Frontal cortex (tissue), 4 donors: ENCODE measurements around the gene PSME4. TPM values are rescaled to one million over a fixed set of nuclear protein-coding genes. Genes with fewer than 3 reads are reported as not detected.
A peak's percentile ranks its signal among the peaks of the same experiment; 100 is the strongest.

Experiments used
- DNase-seq, 2 donors: peaks; one replicate each; pipeline ENCODE4 v3.0.0; 2012; ENCODE audit warnings: low spot score in 2 of 2
- FAIRE-seq: peaks from 2 replicates; lab custom pipeline; 2012; peaks lifted over from hg19 to GRCh38; lab: Jason Lieb, UNC
- total RNA-seq: library from RNA; depleted of rRNA; stranded (reverse); fragments of >200 nt; gene quantifications from one replicate; pipeline ENCODE4 v1.2.3, GENCODE V29; 2014
- donor health status: control.
- donor health status: control.
- donor health status: control.

The PSME4 gene
- total RNA-seq, 1 donor from 2014 or later: 31.8 TPM

GRCh38 chr2:53905396-53905795, 65.4 kb downstream of the PSME4 start:
- no peak for DNase-seq
- no peak for FAIRE-seq

DNA sequence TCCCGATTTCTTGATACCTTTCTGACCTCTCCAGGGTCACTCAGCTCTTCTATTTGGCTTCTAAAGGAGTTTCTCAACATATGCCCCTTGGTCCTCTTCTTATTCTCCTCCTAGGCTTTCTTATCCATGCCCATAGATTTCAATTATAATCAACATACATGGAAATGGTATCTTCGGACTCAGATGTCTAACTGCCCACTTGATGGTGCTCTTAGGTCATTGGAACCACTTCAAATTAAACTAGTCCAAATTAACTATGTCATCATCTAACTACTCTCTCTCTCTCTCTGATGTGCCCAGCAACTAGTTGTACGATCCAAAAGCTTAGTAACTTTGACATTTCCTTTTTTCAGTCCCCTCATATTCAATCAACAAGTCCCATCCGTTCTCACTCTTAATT, 67.8 kb downstream of the PSME4 start:
- FAIRE-seq (no peak), DNase-seq (no peak)

GRCh38 chr2:53901192-53901591, 69.6 kb downstream of the PSME4 start:
- FAIRE-seq (no peak), DNase-seq (no peak)

GRCh38 chr2:53896864-53897263, 73.9 kb downstream of the PSME4 start:
- FAIRE-seq (no peak), DNase-seq (no peak)

DNA sequence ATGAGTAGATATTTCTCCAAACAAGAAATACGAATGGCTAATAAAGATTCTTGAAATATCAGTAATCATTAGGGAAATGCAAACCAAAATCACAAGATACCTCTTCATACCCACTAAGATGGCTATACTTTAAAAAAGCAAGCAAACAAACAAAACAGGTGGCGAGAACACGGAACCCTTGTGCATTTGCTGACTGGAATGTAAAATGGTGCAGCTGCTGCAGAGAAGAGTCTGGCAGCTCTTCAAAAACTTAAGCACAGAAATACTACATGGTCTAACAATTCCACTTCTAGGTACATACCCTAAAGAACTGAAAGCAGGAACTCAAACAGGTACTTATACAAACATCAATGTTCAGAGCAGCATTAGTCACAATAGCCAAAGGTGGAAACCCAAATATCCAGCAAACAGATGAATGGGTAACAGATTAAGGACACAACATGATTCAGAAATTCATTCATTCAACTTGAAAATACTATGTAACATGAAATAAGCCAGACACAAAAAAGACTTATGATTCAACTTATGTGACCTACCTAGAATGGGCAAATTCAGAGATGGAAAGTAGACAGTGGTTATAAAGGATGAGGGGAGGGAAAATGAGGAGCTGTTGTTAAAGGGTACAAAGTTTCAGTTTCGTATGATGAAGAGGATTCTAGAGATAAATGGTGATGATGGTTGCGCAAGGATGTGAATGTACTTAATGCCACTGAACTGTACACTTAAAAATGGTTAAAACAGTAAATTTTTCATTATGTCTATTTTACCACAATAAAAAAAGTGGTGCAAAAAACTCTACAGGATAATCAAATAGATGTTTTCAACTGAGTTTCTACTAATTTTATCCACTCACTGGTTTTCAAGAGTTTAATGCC, 84.2 kb downstream of the PSME4 start:
- no peak for DNase-seq
- no peak for FAIRE-seq

- DNase-seq (no peak), FAIRE-seq (no peak)
These were observed 85.9 kb downstream of the PSME4 start for GRCh38 chr2:53884883-53885282.

DNA sequence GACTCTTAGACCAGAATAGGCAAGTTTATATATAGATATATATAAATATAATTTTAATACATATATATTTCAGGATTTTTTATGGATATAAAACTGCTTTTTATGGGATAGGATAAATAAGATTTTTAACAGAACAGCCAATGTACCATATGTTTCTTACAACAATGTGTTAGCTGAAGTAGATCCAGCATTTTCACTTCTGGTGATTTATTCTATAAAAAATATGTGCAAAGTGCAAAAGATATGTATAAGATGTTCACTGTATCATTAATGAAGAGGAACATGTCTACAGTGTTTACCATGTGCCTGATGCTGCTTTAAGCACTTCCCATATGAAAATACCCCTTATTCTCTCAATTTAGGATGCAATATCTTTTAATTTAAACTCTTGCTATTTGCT, 88.8 kb downstream of the PSME4 start:
- FAIRE-seq: no peak
- DNase-seq: no peak

DNA sequence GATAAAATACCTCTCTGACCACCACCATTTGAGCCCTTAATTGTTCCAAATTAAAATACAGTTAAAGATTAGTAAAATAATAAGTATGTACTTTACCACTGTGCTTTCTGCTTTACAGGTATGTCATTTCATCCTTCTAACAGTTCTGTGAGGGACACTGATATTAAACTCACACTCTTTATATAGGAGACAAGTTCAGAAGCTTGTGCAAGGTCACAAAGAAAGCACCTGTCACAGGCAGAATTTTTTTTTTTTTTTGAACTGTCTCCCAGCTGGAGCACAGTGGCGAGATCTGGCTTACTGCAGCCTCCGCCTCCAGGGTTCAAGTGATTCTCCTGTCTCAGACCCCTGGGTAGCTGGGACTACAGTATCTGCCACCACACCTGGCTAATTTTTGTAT, 89.4 kb downstream of the PSME4 start:
- no peak for DNase-seq
- FAIRE-seq: no peak

DNA sequence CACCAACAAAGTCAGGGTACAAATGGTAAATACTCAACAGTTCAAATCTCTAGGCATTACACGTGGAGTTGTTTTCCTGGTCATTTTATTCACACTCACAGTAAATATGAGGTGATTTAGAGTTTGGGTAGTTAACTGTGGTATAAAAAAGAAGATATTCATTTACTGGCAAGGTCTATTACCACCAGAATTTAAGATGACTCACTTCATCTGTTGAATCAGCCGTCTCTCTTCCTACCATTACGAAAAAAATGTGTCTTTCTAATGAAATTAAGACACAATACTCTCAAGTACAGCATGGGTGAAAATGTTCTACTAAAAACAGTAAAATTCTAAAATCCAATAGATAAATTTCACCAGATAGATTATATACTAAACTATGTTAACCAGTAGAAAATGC, 90.0 kb downstream of the PSME4 start:
- DNase-seq (no peak), FAIRE-seq (no peak)

DNA sequence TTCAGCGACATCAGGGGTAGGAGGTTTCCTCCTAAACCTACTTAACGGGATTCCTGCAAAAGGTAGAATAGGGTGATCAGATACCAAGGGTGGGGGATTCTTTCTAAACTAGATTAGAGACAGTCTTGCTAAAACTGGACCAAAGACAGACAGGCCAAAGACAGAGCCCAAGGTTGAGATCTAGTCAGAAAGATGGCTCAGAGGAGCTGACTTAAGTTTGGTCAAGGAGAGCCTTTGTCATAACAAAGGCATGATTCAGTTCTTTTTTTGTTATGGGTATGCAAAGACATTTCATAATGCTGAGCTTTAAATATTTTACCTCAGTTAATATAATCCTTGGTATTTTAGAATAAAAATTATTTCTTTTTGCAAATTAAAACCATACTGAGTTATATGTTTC, 93.2 kb downstream of the PSME4 start:
- no peak for DNase-seq

GRCh38 chr2:53877112-53877511, 93.7 kb downstream of the PSME4 start:
- no peak for FAIRE-seq
- no peak for DNase-seq

More for the DNA sequence above, 93.2 kb downstream of the PSME4 start:
- FAIRE-seq: no peak

DNA sequence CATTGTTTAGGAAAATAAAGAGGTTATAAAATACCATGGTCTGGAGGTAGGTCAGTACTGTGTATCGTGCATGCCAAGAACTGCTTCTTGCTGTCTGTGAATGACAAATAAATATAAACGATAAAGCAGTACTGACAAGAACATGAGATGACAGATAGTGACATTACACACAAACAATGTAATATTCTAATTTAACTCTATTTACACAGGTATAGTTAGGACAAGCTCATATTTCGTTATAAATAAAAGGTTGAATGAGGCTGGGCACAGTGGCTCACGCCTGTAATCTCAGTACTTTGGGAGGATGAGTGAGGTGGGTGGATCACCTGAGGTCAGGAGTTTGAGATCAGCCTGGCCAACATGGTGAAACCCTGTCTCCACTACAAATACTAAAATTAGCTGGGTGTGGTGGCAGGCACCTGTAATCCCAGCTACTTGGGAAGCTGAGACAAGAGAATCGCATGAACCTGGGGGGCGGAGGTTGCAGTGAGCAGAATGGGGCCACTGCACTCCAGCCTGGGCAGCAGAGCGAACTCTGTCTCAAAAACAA, 96.3 kb downstream of the PSME4 start:
- FAIRE-seq (no peak), DNase-seq (no peak)

GRCh38 chr2:53867773-53868172, 103.0 kb downstream of the PSME4 start:
- FAIRE-seq (no peak), DNase-seq (no peak)

DNA sequence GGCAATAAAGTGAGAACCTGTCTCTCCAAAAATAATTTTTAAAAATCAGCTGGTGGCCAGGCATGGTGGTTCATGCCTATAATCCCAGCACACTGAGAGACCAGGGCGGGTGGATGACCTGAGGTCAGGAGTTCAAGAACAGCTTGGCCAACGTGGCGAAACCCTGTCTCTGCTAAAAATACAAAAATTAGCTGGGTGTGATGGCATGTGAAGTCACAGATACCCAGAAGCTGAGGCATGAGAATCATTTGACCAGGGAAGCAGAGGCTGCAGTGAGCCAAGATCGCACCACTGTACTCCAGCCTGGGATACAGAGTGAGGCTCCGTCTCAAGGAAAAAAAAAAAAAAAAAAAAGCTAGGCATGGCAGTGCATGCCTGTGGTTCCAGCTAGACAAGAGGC, 103.6 kb downstream of the PSME4 start:
- FAIRE-seq (no peak), DNase-seq (no peak)

- FAIRE-seq (no peak), DNase-seq (no peak)
These were observed 104.8 kb downstream of the PSME4 start for GRCh38 chr2:53865962-53866361.

- no peak for DNase-seq
- FAIRE-seq: no peak
These were observed 105.5 kb downstream of the PSME4 start for GRCh38 chr2:53865264-53865663.

GRCh38 chr2:53863538-53864227, 107.1 kb downstream of the PSME4 start:
- DNase-seq: no peak
- FAIRE-seq: no peak

GRCh38 chr2:53861824-53862223, 109.0 kb downstream of the PSME4 start:
- no peak for DNase-seq
- FAIRE-seq: no peak

GRCh38 chr2:53859206-53860181, 111.3 kb downstream of the PSME4 start, which contains the start of gene GPR75:
Gene GPR75 (minus strand): TSS chr2:53859967. CDS start chr2:53854756, 5,211 bp downstream.
- FAIRE-seq: no peak
- peak; percentile 72 for DNase-seq

- DNase-seq (peak in 1 of 2 donors; percentile 14), FAIRE-seq (no peak)
These were observed 114.5 kb downstream of the PSME4 start for GRCh38 chr2:53856272-53856671.
